GM12878 (cell line): ENCODE measurements around the gene ANKRD55. TPM values are rescaled to one million over a fixed set of nuclear protein-coding genes. Genes with fewer than 3 reads are reported as not detected.

Source experiments
- ATAC-seq: fragments of 200-7000 bp; cut with Tn5 transposase; 3 replicates; pipeline ENCODE4 v1.9.1; 2020; ENCODE audit warnings: mild to moderate bottlenecking, moderate library complexity
- BruUV-seq: library from RNA; stranded (reverse); fragments of 400-500 nt; replicated peaks from 2 replicates; lab custom pipeline; 2021; lab: Mats Ljungman, UMichigan
- CTCF ChIA-PET: fragments of 300-600 bp; sonication (Branson Sonifier 250); formaldehyde crosslinking; extraction: SDS; loops from one replicate; lab custom pipeline; 2021; ENCODE audit warnings: inconsistent platforms; lab: Yijun Ruan, JAX
- POLR2A ChIA-PET: fragments of 350-600 bp; formaldehyde crosslinking; extraction: SDS; loops from one replicate; lab custom pipeline; 2021; ENCODE audit warnings: inconsistent platforms; lab: Charles Lee
- RAD21 ChIA-PET: fragments of 300-600 bp; sonication (Branson Sonifier 250); formaldehyde crosslinking; loops from one replicate; lab custom pipeline; 2023; ENCODE audit warnings: antibody characterized with exemption; ENCODE audit not compliant: unreplicated experiment; lab: Charles Lee
- SMC1A ChIA-PET: fragments of 300-600 bp; sonication (Branson Sonifier 250); formaldehyde crosslinking; loops from one replicate; lab custom pipeline; 2023; ENCODE audit not compliant: unreplicated experiment, uncharacterized antibody; lab: Charles Lee
- DNase-seq: peaks from one replicate; pipeline ENCODE4 v3.0.0-alpha.2; 2011; ENCODE audit warnings: low read depth, low spot score
- FAIRE-seq: peaks from 3 replicates; lab custom pipeline; 2011; peaks lifted over from hg19 to GRCh38; lab: Jason Lieb, UNC
- H2AFZ ChIP-seq: 2 replicates; pipeline ENCODE4 v1.6.0; 2011; ENCODE audit warnings: low read depth, low read length, control low read depth; ENCODE audit not compliant: control insufficient read depth
- H3K27ac ChIP-seq: 2 replicates; pipeline ENCODE4 v1.5.1; 2011; ENCODE audit warnings: control low read depth; ENCODE audit not compliant: control insufficient read depth, insufficient read depth
- H3K27me3 ChIP-seq, 2 experiments: replicated peaks in 1 of 2; 2 replicates each; pipeline versions ENCODE4 v1.6.0 to v1.6.1; 2011; ENCODE audit warnings: low read length in 1 of 2; ENCODE audit not compliant: control insufficient read depth in 2 of 2, insufficient read depth in 2 of 2
- H3K36me3 ChIP-seq, 2 experiments: 2 replicates each; pipeline ENCODE4 v1.5.1; 2011; ENCODE audit warnings: low read length in 1 of 2; ENCODE audit not compliant: control insufficient read depth in 2 of 2, insufficient read depth in 2 of 2
- H3K4me1 ChIP-seq: 2 replicates; pipeline ENCODE4 v1.6.1; 2011; ENCODE audit warnings: mild to moderate bottlenecking, low read length, moderate library complexity, mixed read lengths; ENCODE audit not compliant: control insufficient read depth, insufficient read depth
- H3K4me2 ChIP-seq: 2 replicates; pipeline ENCODE4 v1.6.0; 2011; ENCODE audit warnings: control low read depth; ENCODE audit not compliant: control insufficient read depth, insufficient read depth
- H3K4me3 ChIP-seq: fragments of 200-600 bp; sonication (generic); 2 replicates; pipeline ENCODE4 v1.5.1; 2016
- H3K79me2 ChIP-seq: 2 replicates; pipeline ENCODE4 v1.6.0; 2011; ENCODE audit warnings: low read length; ENCODE audit not compliant: control insufficient read depth, insufficient read depth
- H3K9ac ChIP-seq: 2 replicates; pipeline ENCODE4 v1.8.0; 2011; ENCODE audit warnings: low read length, control low read depth, mixed read lengths; ENCODE audit not compliant: control insufficient read depth, insufficient read depth
- H3K9me3 ChIP-seq: replicated peaks from 3 replicates; pipeline ENCODE4 v1.5.1; 2011; ENCODE audit warnings: mild to moderate bottlenecking, low read length; ENCODE audit not compliant: control insufficient read depth, insufficient read depth
- H4K20me1 ChIP-seq: 2 replicates; pipeline ENCODE4 v1.6.0; 2011; ENCODE audit not compliant: control insufficient read depth, insufficient read depth
- ASH2L ChIP-seq: fragments of 300-600, 200-600 bp; sonication (generic); IDR thresholded peaks from 2 replicates; pipeline ENCODE4 v1.6.1; 2017; ENCODE audit warnings: low read depth, mild to moderate bottlenecking, borderline replicate concordance
- CUX1 ChIP-seq: IDR thresholded peaks from 2 replicates; pipeline ENCODE4 v1.6.1; 2012; ENCODE audit warnings: improper control_type of control experiment, low read depth, low read length; ENCODE audit not compliant: insufficient replicate concordance
- DPF2 ChIP-seq: fragments of 450-650 bp; IDR thresholded peaks from 2 replicates; pipeline ENCODE4 v1.6.1; 2017; ENCODE audit warnings: mild to moderate bottlenecking
- GABPA ChIP-seq: IDR thresholded peaks from 2 replicates; pipeline ENCODE4 v1.6.1; 2014; ENCODE audit warnings: antibody characterized with exemption, low read depth, mild to moderate bottlenecking, inconsistent platforms
- MEF2B ChIP-seq: fragments of 450-650 bp; IDR thresholded peaks from 2 replicates; pipeline ENCODE4 v1.6.1; 2018; ENCODE audit warnings: mild to moderate bottlenecking, moderate library complexity; ENCODE audit not compliant: partially characterized antibody, poor library complexity, severe bottlenecking
- NR2F1 ChIP-seq: fragments of 450-650 bp; conservative IDR thresholded peaks from 2 replicates; pipeline ENCODE4 v1.6.1; 2017; ENCODE audit warnings: mild to moderate bottlenecking
- PKNOX1 ChIP-seq: fragments of 450-650 bp; IDR thresholded peaks from 2 replicates; pipeline ENCODE4 v1.6.1; 2016; ENCODE audit warnings: mild to moderate bottlenecking
- POU2F2 ChIP-seq: IDR thresholded peaks from 3 replicates; pipeline ENCODE4 v1.6.1; 2011; ENCODE audit warnings: low read depth, mild to moderate bottlenecking, low read length, borderline replicate concordance
- RAD21 ChIP-seq: IDR thresholded peaks from 2 replicates; pipeline ENCODE4 v1.6.1; 2011; ENCODE audit warnings: mild to moderate bottlenecking, low read depth, low read length, moderate library complexity; ENCODE audit not compliant: insufficient read depth
- SPI1 ChIP-seq: IDR thresholded peaks from 2 replicates; pipeline ENCODE4 v1.6.1; 2011; ENCODE audit warnings: low read depth, mild to moderate bottlenecking, low read length, moderate library complexity, borderline replicate concordance; ENCODE audit not compliant: insufficient read depth
- TCF12 ChIP-seq: IDR thresholded peaks from 2 replicates; pipeline ENCODE4 v1.6.1; 2011; ENCODE audit warnings: low read depth, mild to moderate bottlenecking, low read length
- ZNF217 ChIP-seq: fragments of 450-650 bp; IDR thresholded peaks from 2 replicates; pipeline ENCODE4 v1.6.1; 2017; ENCODE audit warnings: antibody characterized with exemption, mild to moderate bottlenecking
- WGBS: methylation state at CpG from one replicate; pipeline ENCODE4 v1.1.6; 2016; ENCODE audit warnings: low lambda C conversion rate; ENCODE audit not compliant: insufficient replicate concordance, insufficient coverage; ENCODE audit errors: missing lambda C conversion rate; 5-methylcytosine and 5-hydroxymethylcytosine counted together
- in situ Hi-C: fragments of 300-500 bp; cut with MboI; formaldehyde crosslinking; loops from 9 replicates; pipeline ENCODE4 v1.14.3; 2018; ENCODE audit warnings: mixed read lengths
- intact Hi-C: fragments of 100-400 bp; cut with micrococcal nuclease; formaldehyde crosslinking; loops from one replicate; pipeline ENCODE4 v1.14.2; 2022; ENCODE audit not compliant: unreplicated experiment
- polyA plus RNA-seq, 11 experiments: library from polyadenylated mRNA; depleted of rRNA in 4 of 11; unstranded in 6 of 11; stranded (reverse) in 5 of 11; fragments of >200 nt; fragmentation: Nextera tagmentation in 4 of 11; fragmentation: Illumina TruSeq in 1 of 11; extraction: Ambion mirVana in 4 of 11; extraction: Trizol in 1 of 11; gene quantifications; 1 replicate in 1 of 11; 2 replicates in 10 of 11; pipeline versions ENCODE4 v1.2.1 to v1.2.3, GENCODE V29; 2011 to 2016; ENCODE audit warnings: inconsistent platforms in 2 of 11, missing spikeins in 2 of 11, low read depth in 1 of 11
- total RNA-seq, 4 experiments: library from RNA; depleted of rRNA in 3 of 4; stranded (reverse); fragments of >200 nt in 3 of 4; fragmentation: Illumina TruSeq in 1 of 4; extraction: Trizol in 1 of 4; gene quantifications; 2 replicates each; pipeline versions ENCODE4 v1.2.1 to v1.2.3, GENCODE V29; 2013 to 2021

ANKRD55 gene
- total and polyA plus RNA-seq, 10 of the 15 experiments (the other 5 are each of a cell fraction or from before 2014, with no cell fraction given) = 0.04 TPM; not detected in 9

DNA sequence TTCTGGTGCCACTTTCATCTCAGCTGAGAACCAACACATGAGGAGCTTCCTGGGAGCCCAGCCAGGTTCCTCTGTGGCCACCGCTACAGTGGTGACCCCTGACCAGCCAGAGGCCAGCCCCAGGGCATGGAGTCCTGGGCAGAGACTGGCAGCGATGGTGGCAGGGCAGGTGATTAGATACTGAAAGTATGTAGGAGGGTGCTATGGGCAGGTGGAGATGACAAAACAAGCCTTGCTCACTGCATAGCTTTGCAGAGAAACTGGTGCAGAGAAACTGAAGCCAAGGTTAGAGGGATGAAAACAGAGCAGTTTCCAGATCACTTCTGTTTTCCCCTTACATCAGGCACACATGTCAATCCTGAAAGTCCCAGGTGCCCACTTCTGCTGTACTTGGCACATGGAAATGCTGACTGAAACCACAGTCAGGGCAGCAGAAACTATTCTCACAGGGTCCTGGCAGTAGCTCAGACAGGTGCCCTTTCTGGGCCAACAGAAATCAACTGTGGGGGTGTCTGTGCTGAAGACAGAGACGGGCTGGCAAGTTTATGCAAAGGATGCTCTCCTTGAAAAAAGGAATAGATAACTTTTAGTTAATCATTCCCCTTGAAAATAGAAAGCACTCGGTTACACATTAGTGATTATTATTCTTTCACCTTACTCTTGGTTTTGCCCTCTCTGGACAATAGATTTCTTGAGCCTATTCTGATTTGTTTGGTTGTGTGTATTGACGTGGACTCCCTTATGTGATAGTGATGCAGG is 90.3 kb downstream of the ANKRD55 start:
- Histone ChIP-seq H3K79me2 (no peaks in the 10 kb centered on the region), H3K27ac (peak overlapping the region; percentile 19; the same call in 1 of the 2 replicates), H3K4me2 (peak overlapping the region; percentile 67), H4K20me1 (no peaks in the 10 kb centered on the region), H3K27me3 (no peaks in the 10 kb centered on the region; a peak in 1 of 4 replicates), H3K9ac (no peak overlapping the region), H3K4me3 (no peak overlapping the region), H3K4me1 (peaks cover 25% of the 10 kb centered on the region), H2AFZ (no peak overlapping the region; the same call in 1 of the 2 replicates), H3K36me3 (no peaks in the 10 kb centered on the region), H3K9me3 (no peaks in the 10 kb centered on the region)
- BruUV-seq = no TSS peak
- ChIA-PET RAD21 (interaction anchor here (0.8 to 2.2 kb wide), 12 partner anchors 9 to 160 kb away, joined by 3 to 8 read pairs (median 4); partner anchors contain the start of gene IL6ST), CTCF (interaction anchor here (1.0 to 2.4 kb wide), 3 partner anchors 37 to 59 kb away, joined by 3 to 7 read pairs (median 3); no protein-coding TSS in a partner anchor), SMC1A (interaction anchor here (0.8 to 16.8 kb wide), 13 partner anchors 11 to 206 kb away, joined by 3 to 206 read pairs (median 4); no protein-coding TSS in a partner anchor), POLR2A (interaction anchor here (0.6 to 1.9 kb wide), 6 partner anchors 16 to 148 kb away, joined by 3 to 5 read pairs (median 3); partner anchors contain the start of gene IL6ST)
- ATAC-seq (peak; percentile 85), DNase-seq (peak; percentile 95), FAIRE-seq (peak; percentile 78)
- in situ Hi-C loops (no loop called here), intact Hi-C loops (no loop called here)
- 10% methylated on average over 5 of the region's 5 CpGs for WGBS
- TF ChIP-seq ZNF217 = peak; percentile 69; the same call in 1 of the 2 replicates
- peak; percentile 78 for TF ChIP-seq TCF12
- peak; percentile 20; the same call in 1 of the 3 replicates for TF ChIP-seq POU2F2
- TF ChIP-seq DPF2 = peak; percentile 84
- TF ChIP-seq ASH2L = no peak
- no peak for TF ChIP-seq GABPA
- TF ChIP-seq NR2F1 = peak; percentile 87
- TF ChIP-seq CUX1 = no peak
- no peak for TF ChIP-seq RAD21
- peak; percentile 58; the same call in 1 of the 2 replicates for TF ChIP-seq SPI1
- peak; percentile 58 for TF ChIP-seq MEF2B
- TF ChIP-seq PKNOX1 = peak; percentile 66; the same call in 1 of the 2 replicates
